Endothelial cell of umbilical vein (primary cell): ENCODE results near the gene GUK1. TPM values are rescaled to one million over a fixed set of nuclear protein-coding genes. Genes with fewer than 3 reads are reported as not detected.

Source experiments
- BruUV-seq: library from RNA; stranded (reverse); fragments of 400-500 nt; replicated peaks from 2 replicates; lab custom pipeline; 2021; lab: Mats Ljungman, UMichigan
- CTCF ChIA-PET: fragments of 300-600, 350-600 bp; sonication (Branson Sonifier 250); formaldehyde crosslinking; loops from one replicate; lab custom pipeline; 2021; ENCODE audit warnings: antibody characterized with exemption, inconsistent platforms; lab: Charles Lee
- POLR2A ChIA-PET: fragments of 300-600, 350-600 bp; sonication (Branson Sonifier 250); formaldehyde crosslinking; loops from one replicate; lab custom pipeline; 2021; ENCODE audit warnings: antibody characterized with exemption, inconsistent platforms; lab: Charles Lee
- DNase-seq: peaks from one replicate; pipeline ENCODE4 v3.0.0-alpha.2; 2011; ENCODE audit warnings: low read depth, low spot score
- FAIRE-seq: peaks from 2 replicates; lab custom pipeline; 2011; peaks lifted over from hg19 to GRCh38; lab: Jason Lieb, UNC
- H2AFZ ChIP-seq: 2 replicates; pipeline ENCODE4 v1.6.0; 2012; ENCODE audit warnings: low read depth, low read length, control low read depth, inconsistent platforms
- H3K27ac ChIP-seq: 2 replicates; pipeline ENCODE4 v1.5.1; 2011; ENCODE audit warnings: low read depth, mild to moderate bottlenecking, control low read depth, low read length, moderate library complexity; ENCODE audit not compliant: insufficient read depth
- H3K27me3 ChIP-seq, 2 experiments: 2 replicates each; pipeline versions ENCODE4 v1.6.0 to v1.6.1; 2011; ENCODE audit warnings: low read length in 2 of 2, mixed read lengths in 1 of 2; ENCODE audit not compliant: control insufficient read depth in 2 of 2, insufficient read depth in 2 of 2
- H3K36me3 ChIP-seq, 2 experiments: 2 replicates in 1 of 2; 3 replicates in 1 of 2; pipeline ENCODE4 v1.5.1; 2011; ENCODE audit warnings: low read length in 2 of 2, mild to moderate bottlenecking in 1 of 2, moderate library complexity in 1 of 2; ENCODE audit not compliant: control insufficient read depth in 2 of 2, insufficient read depth in 2 of 2; ENCODE audit errors: extremely low read depth in 1 of 2
- H3K4me1 ChIP-seq: 3 replicates; pipeline ENCODE4 v1.5.1; 2011; ENCODE audit warnings: mild to moderate bottlenecking, low read length; ENCODE audit not compliant: control insufficient read depth, insufficient read depth; ENCODE audit errors: extremely low read depth
- H3K4me2 ChIP-seq: 2 replicates; pipeline ENCODE4 v1.6.1; 2011; ENCODE audit warnings: low read length, control low read depth, mixed read lengths; ENCODE audit not compliant: insufficient read depth
- H3K4me3 ChIP-seq, 3 experiments: fragments of 200-600 bp in 1 of 3; sonication (generic), shearing (Covaris generic) in 1 of 3; replicated peaks in 1 of 3; 2 replicates each; pipeline ENCODE4 v1.5.1; 2011 to 2016; ENCODE audit warnings: control low read depth in 3 of 3, low read length in 3 of 3, mild to moderate bottlenecking in 2 of 3, inconsistent platforms in 1 of 3, low read depth in 1 of 3, moderate library complexity in 1 of 3; ENCODE audit not compliant: insufficient read depth in 1 of 3
- H3K79me2 ChIP-seq: 2 replicates; pipeline ENCODE4 v1.6.0; 2012; ENCODE audit warnings: low read length, inconsistent platforms; ENCODE audit not compliant: control insufficient read depth, insufficient read depth
- H3K9ac ChIP-seq: replicated peaks from 2 replicates; pipeline ENCODE3; 2011; ENCODE audit warnings: low read length, control low read depth; ENCODE audit not compliant: insufficient read depth; ENCODE audit errors: extremely low read depth
- H3K9me1 ChIP-seq: replicated peaks from 3 replicates; pipeline ENCODE4 v1.6.0; 2011; ENCODE audit warnings: mild to moderate bottlenecking, low read length; ENCODE audit not compliant: control insufficient read depth, insufficient read depth; ENCODE audit errors: extremely low read depth
- H3K9me3 ChIP-seq: replicated peaks from 2 replicates; pipeline ENCODE4 v1.5.1; 2012; ENCODE audit warnings: low read length, inconsistent platforms; ENCODE audit not compliant: control insufficient read depth, insufficient read depth
- H4K20me1 ChIP-seq: replicated peaks from 2 replicates; pipeline ENCODE3; 2011; ENCODE audit warnings: mild to moderate bottlenecking, low read length; ENCODE audit not compliant: control insufficient read depth, insufficient read depth; ENCODE audit errors: extremely low read depth
- CTCF ChIP-seq, 2 donors: IDR thresholded peaks; 1 replicate in 1 of 2; 2 replicates in 1 of 2; pipeline ENCODE4 v1.5.1; 2011; ENCODE audit warnings: low read length in 2 of 2, mild to moderate bottlenecking in 2 of 2, moderate library complexity in 2 of 2, control low read depth in 1 of 2, inconsistent platforms in 1 of 2, low read depth in 1 of 2; ENCODE audit not compliant: insufficient read depth in 1 of 2; ENCODE audit errors: extremely low read depth in 1 of 2
- EZH2 ChIP-seq: IDR thresholded peaks from 2 replicates; pipeline ENCODE4 v1.6.1; 2012; ENCODE audit warnings: borderline replicate concordance, low read depth, mild to moderate bottlenecking, moderate library complexity, low read length, inconsistent platforms; ENCODE audit not compliant: severe bottlenecking
- FOS ChIP-seq: IDR thresholded peaks from 2 replicates; pipeline ENCODE4 v1.6.1; 2011; ENCODE audit warnings: mild to moderate bottlenecking, low read length, moderate library complexity, borderline replicate concordance; ENCODE audit not compliant: insufficient read depth
- GATA2 ChIP-seq: IDR thresholded peaks from 2 replicates; pipeline ENCODE4 v1.7.0; 2011; ENCODE audit warnings: low read depth, mild to moderate bottlenecking, moderate library complexity, mixed read lengths, low read length; ENCODE audit not compliant: insufficient read length, insufficient read depth
- JUN ChIP-seq: IDR thresholded peaks from 2 replicates; pipeline ENCODE4 v1.6.1; 2011; ENCODE audit warnings: borderline replicate concordance, low read depth; ENCODE audit not compliant: insufficient read length, insufficient read depth
- MAX ChIP-seq: IDR thresholded peaks from 2 replicates; pipeline ENCODE4 v1.6.1; 2011; ENCODE audit not compliant: insufficient read depth, insufficient read length
- MYC ChIP-seq: IDR thresholded peaks from one replicate; pipeline ENCODE4 v1.6.1; 2011; ENCODE audit warnings: mild to moderate bottlenecking, low read depth, low read length
- POLR2A ChIP-seq: IDR thresholded peaks from 2 replicates; pipeline ENCODE4 v1.6.1; 2012; ENCODE audit warnings: low read depth, mild to moderate bottlenecking, control low read depth, low read length
- POLR2AphosphoS5 ChIP-seq: IDR thresholded peaks from 2 replicates; pipeline ENCODE4 v1.6.1; 2012; ENCODE audit warnings: low read depth, mild to moderate bottlenecking, control low read depth, low read length, moderate library complexity; ENCODE audit not compliant: insufficient read depth
- dilution Hi-C: fragments of 300-500 bp; cut with MboI; formaldehyde crosslinking; loops from one replicate; pipeline ENCODE4 v1.15.0; 2019; ENCODE audit warnings: low sequenced_read_pairs; ENCODE audit not compliant: extremely low pct_ligation_motif_present
- intact Hi-C: fragments of 100-400 bp; cut with micrococcal nuclease; formaldehyde crosslinking; loops from one replicate; pipeline ENCODE4 v1.10.0; 2022
- polyA plus RNA-seq, 4 experiments: library from polyadenylated mRNA; depleted of rRNA in 3 of 4; stranded (reverse) in 3 of 4; unstranded in 1 of 4; fragments of >200 nt; gene quantifications; 2 replicates each; pipeline versions ENCODE4 v1.2.1 to v1.2.3, GENCODE V29; 2011 to 2012; ENCODE audit warnings: missing spikeins in 1 of 4
- total RNA-seq: library from RNA; stranded (reverse); gene quantifications from 2 replicates; pipeline ENCODE4 v1.2.3, GENCODE V29; 2021

The GUK1 gene
- total and polyA plus RNA-seq, 2 donors (not counting 3 experiments of a cell fraction or from before 2014, with no cell fraction given) = 239 to 742 TPM

DNA sequence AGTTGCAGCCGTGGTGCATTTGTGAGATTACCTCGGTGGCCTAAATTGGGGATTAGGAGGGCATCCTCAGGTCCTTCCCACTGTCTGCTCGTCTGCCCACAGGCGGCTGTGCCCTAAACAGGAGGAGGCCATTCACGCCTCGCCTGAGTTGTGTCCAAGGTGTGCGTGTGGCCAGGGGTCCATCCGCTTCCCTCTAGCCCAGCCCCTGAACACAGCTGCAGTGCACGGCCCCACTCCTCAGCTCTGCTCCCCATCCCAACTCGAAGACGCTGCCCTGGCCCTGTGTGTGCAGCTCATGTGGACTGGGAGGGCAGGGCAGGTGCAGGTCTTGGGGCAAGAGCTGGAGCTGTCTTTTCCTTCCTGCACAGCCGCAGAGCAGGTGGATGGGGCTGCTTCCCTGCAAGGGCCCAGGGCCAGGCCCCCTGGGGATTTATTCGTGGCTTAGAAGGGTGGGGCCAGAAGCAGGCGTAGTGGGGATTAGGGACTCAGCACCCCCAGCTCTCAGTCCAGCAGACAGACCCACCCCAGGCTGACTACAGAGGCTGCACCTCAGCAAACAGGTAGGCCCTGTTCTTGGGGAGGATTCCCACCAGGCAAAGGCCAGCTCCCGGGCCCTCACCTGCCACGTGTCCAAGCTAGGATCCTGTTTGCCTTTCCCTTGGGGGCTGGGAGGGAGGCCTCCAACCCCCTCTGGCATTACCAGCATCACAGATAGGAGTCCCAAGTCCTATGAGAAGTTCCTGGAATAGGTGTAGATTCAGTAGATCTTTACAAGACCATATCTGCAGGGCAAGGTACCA, 4.3 kb downstream of the GUK1 start:
- no TSS peak for BruUV-seq
- peaks cover 0 to 16% of the 10 kb centered on the region in 2 experiments for H3K36me3 ChIP-seq
- no peaks in the 10 kb centered on the region for H4K20me1 ChIP-seq

More for the DNA sequence above, 4.3 kb downstream of the GUK1 start:
- DNase-seq = no peak
- FAIRE-seq = no peak
- Histone ChIP-seq H3K9me3 (no peaks in the 10 kb centered on the region), H3K79me2 (peaks cover 68% of the 10 kb centered on the region), H3K4me2 (no peak overlapping the region), H3K9me1 (no peaks in the 10 kb centered on the region), H3K4me1 (peaks cover 34% of the 10 kb centered on the region), H3K4me3 (no peak overlapping the region), H3K9ac (no peak overlapping the region), H3K27me3 (no peaks in the 10 kb centered on the region), H2AFZ (no peak overlapping the region), H3K27ac (no peak overlapping the region)
- intact Hi-C loops = no loop called here
- ChIA-PET CTCF (no interaction called here), POLR2A (interaction anchor here (1.4 kb wide), 1 partner anchor 21 kb away, joined by 3 read pairs; the partner anchor contains the start of gene IBA57)
- dilution Hi-C loops = no loop called here
- TF ChIP-seq JUN (no peak), CTCF (IDR thresholded peaks at IDR 0.05; ENCODE audit: extremely low read depth in 1 of 2, insufficient read depth in 1 of 2, low read depth in 1 of 2, low read length in 2 of 2) (no peak), FOS (no peak), POLR2AphosphoS5 (no peak), GATA2 (no peak), MYC (no peak), MAX (no peak), POLR2A (no peak), EZH2 (no peak)
